GM19043 (cell line): Measurements from ENCODE around the gene FTO.
"Not testable (repeated sequence)": the region's sequence is repeated elsewhere in the genome, so short reads cannot be mapped to it uniquely, and the experiment has no call there.

Source experiments
- ATAC-seq: cut with Tn5 transposase; IDR thresholded peaks from one replicate; pipeline ENCODE4 v1.9.1; 2021; ENCODE audit warnings: low read depth; ENCODE audit not compliant: unreplicated experiment

Gene FTO

GRCh38 chr16:53817117-53817755 is 113.3 kb downstream of the FTO start:
- no peak for ATAC-seq

DNA sequence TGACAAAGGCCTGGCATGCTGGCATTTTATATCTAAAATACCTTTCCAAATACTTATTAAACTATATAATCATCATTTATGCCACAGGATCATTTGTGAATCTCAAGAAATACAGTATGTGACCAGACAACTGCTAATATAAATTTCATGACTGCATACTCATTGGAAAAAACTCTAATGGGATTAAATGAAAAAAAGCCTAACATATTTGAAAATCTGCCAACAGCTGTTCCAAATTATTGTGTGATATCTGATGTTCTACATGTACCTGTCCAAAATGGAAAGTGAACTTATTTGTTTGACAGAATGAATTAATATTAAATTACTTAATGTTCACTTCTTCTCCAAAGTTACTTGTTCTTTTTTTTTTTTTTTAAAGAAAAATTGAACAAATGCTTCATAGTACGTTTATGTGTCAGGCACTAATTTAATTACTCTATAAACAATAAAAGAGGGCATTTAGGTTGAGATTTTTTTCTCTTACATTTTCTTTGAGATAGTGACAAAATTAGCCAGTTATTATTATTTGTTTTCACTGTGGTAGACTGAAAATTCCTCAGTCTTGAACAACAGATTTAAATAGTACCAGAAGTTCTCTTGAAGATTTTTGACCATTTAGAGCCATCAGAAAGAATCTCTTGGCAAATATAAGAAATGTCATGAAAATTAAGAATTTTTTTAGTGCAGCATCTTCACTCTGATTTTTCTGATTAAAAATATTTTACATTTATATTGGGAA is 114.0 kb downstream of the FTO start:
- ATAC-seq = no peak

GRCh38 chr16:53821487-53821886 is 117.5 kb downstream of the FTO start:
- ATAC-seq = no peak

GRCh38 chr16:53821957-53822625 is 118.1 kb downstream of the FTO start:
- ATAC-seq = no peak

- ATAC-seq = peak; percentile 82
Observed at GRCh38 chr16:53822936-53823529, 119.1 kb downstream of the FTO start.

GRCh38 chr16:53826658-53827057 is 122.7 kb downstream of the FTO start:
- no peak for ATAC-seq

DNA sequence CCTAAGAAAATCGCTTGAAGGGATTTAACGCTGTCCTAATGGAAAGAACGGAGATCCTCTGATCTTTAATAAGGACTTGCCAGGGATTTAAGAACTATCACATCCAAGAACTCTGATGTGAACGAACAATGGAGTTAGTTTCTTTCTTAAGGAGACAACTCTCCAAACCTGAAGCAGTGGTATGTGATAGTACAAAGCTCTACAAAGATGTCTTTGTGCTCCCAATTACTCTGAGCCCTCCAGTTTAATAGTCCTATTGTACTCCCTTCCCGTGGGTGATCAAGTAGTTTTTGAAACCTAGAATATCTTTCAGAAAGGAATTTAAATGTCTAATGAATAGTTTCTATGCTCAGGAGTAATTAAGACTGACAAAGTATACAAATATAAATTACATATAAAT is 123.8 kb downstream of the FTO start:
- no peak for ATAC-seq

DNA sequence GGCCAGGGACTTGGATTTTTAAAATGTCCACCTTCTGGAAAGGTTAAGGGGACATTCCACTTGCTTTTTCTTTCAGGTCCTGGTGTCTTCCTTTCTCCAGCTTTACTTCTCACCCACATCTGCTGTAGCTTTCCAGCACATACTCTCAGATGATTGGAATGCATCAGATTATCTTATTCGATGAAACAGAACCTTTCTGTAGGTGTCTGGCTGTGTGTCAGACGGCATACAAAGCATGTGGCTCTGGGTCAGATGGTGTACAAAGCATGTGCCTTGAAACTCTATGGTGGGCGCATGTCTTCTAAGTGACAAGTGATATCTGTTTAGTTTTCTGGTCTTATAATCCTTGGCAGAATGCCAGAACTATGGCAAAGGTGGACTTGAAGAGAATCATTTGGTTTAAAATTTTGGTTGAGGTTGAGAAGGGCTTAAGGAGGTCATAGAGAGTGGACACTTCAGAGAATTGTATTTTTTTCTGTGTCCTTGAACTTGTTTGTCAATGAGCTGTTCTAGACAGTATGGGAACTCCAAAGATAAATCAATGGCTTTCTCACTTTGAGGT is 125.3 kb downstream of the FTO start:
- ATAC-seq = no peak

GRCh38 chr16:53832896-53833544 is 129.1 kb downstream of the FTO start:
- ATAC-seq = no peak

- no peak for ATAC-seq
Observed at GRCh38 chr16:53836142-53836541, 132.2 kb downstream of the FTO start.

GRCh38 chr16:53836680-53837079 is 132.7 kb downstream of the FTO start:
- no peak for ATAC-seq

- ATAC-seq = no peak
Observed at GRCh38 chr16:53837426-53837825, 133.5 kb downstream of the FTO start.

DNA sequence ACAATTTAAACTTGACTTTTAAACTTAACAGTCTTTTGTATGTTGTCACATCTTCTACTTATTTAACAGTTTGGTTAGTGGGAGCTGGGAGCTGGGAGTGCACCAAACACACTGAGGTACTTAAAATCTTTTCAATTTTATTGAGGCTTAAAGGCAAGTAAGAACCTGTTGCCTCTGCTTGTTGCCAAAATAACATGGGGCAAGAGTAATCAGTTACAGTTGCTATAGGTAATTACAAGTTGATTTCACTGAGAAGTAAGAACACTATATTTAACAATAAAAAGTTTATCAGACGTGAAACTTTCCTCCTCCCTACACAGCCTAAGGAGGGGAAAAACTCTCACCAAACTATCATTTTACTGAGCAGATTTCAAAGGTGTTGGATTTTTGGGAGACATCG is 135.2 kb downstream of the FTO start:
- ATAC-seq = no peak

- ATAC-seq = peak; percentile 78
Observed at GRCh38 chr16:53840456-53840855, 136.5 kb downstream of the FTO start.

DNA sequence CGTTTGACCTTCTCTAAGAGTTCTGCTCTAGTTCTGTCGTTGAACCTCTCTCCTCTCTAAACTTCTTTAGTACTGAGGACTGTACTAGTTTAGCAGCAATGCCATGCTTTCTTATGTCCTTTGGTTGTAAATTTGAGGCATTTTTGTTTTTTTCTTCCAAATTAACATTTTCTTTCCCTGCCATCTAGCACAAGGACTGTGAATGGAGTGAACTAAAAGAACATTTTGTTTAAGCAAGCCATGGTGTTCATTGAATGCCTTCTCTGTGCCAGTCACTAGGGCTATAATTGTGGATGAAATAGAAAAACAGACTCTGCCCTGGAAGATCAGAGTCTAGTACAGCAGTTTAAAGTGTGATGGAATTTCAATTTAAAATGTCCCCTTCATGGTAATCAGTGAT is 137.9 kb downstream of the FTO start:
- ATAC-seq = no peak

- no peak for ATAC-seq
Observed at GRCh38 chr16:53843084-53843483, 139.1 kb downstream of the FTO start.

DNA sequence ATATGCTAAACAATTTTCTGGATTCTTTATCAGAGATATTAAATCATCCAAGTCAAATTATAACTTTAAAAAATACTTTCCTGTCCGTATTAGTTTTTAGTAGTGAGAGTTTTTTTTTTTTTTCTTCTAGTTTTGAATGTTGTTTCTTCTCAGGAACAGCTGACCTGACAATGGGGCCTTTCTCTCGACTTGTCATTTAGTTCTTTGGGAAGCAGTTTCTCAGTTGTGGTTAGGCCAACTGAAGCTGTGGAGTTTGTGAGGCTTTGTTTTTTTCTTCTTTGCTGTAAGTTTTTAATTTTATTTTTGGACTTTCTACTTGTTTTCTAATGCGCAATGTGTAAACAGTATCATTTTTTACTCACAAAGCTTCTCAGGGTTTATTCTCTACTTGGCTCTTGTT is 140.8 kb downstream of the FTO start:
- ATAC-seq = no peak

DNA sequence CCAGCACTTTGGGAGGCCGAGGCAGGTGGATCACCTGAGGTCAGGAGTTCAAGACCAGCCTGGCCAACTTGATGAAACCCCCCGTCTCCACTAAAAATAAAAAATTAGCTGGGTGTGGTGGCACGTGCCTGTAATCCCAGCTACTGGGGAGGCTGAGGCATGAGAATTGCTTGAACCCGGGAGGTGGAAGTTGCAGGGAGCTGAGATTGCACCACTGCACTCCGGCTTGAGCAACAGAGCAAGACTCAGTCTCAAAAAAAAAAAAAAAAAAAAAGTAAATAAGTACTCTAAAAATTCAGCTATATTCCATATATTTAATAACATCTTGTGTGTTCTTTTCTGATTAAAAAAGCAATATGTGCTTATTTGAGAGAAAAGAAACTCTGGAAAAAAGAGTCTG is 142.6 kb downstream of the FTO start:
- ATAC-seq = not testable (repeated sequence)

DNA sequence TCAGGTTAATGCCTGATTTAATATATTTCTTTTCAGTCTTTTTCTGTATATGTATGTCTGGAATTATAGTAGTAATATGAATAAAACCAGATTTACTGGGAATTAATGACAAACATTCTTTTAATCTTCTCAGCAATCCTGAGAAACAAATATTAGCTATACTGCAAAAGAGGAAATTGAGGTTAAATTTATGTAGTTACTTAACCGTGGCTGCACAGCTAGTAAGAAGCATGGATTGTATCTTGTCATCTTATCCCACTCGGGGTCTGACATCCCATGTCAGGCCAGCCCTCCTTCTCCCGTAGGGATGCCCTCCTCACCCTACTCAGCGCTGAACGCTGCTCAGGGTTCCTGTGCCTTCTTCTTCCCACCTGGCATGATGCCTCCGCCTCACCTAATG is 143.0 kb downstream of the FTO start:
- ATAC-seq = no peak

GRCh38 chr16:53848277-53848942 is 144.5 kb downstream of the FTO start:
- ATAC-seq = no peak
